Mammary epithelial cell (primary cell): Measurements from ENCODE around the gene TAX1BP3.
"Not testable (repeated sequence)": the region's sequence is repeated elsewhere in the genome, so short reads cannot be mapped to it uniquely, and the experiment has no call there.

ENCODE experiments used
- EZH2 ChIP-seq: IDR thresholded peaks from 2 replicates; pipeline ENCODE4 v1.6.1; 2012; ENCODE audit warnings: low read length, inconsistent platforms, borderline replicate concordance
- TF ChIP-seq, protein P1 (sequence below), 2 donors: IDR thresholded peaks in 1 of 2; conservative IDR thresholded peaks in 1 of 2; 2 replicates each; pipeline ENCODE4 v1.5.1; 2011 to 2012; ENCODE audit warnings: inconsistent platforms in 2 of 2, low read length in 2 of 2, mild to moderate bottlenecking in 2 of 2, control low read depth in 1 of 2, low read depth in 1 of 2; ENCODE audit not compliant: insufficient read depth in 1 of 2; ENCODE audit errors: extremely low read depth in 1 of 2

DNA sequence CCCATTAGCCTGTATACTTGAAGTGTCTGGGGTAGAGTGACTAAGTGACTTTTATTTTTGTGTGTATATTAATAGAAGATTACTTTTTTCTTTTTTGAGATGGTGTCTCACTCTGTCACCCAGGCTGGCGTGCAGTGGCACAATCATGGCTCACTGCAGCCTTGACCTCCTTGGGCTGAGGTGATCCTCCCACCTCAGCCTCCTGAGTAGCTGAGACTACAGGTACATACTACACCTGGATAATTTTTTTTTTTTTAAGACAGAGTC, 37.3 kb upstream of the TAX1BP3 start:
- TF ChIP-seq EZH2: not testable (repeated sequence)
- TF ChIP-seq, protein P1, sequence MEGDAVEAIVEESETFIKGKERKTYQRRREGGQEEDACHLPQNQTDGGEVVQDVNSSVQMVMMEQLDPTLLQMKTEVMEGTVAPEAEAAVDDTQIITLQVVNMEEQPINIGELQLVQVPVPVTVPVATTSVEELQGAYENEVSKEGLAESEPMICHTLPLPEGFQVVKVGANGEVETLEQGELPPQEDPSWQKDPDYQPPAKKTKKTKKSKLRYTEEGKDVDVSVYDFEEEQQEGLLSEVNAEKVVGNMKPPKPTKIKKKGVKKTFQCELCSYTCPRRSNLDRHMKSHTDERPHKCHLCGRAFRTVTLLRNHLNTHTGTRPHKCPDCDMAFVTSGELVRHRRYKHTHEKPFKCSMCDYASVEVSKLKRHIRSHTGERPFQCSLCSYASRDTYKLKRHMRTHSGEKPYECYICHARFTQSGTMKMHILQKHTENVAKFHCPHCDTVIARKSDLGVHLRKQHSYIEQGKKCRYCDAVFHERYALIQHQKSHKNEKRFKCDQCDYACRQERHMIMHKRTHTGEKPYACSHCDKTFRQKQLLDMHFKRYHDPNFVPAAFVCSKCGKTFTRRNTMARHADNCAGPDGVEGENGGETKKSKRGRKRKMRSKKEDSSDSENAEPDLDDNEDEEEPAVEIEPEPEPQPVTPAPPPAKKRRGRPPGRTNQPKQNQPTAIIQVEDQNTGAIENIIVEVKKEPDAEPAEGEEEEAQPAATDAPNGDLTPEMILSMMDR (conservative IDR thresholded peaks at IDR 0.05 in 1 of 2, IDR thresholded peaks at IDR 0.05 in 1 of 2; ENCODE audit: extremely low read depth in 1 of 2, insufficient read depth in 1 of 2, low read depth in 1 of 2, low read length in 2 of 2): not testable (repeated sequence)
